HepG2 (cell line): ENCODE data around the gene PPP3CB.

Experiments
- ARHGAP35 ChIP-seq: sonication (generic); formaldehyde crosslinking; IDR thresholded peaks from 2 replicates; pipeline ENCODE4 v1.9.0; 2022; ENCODE audit warnings: mild to moderate bottlenecking, inconsistent platforms, moderate library complexity, missing genetic modification reagents, borderline replicate concordance
- BHLHE40 ChIP-seq: IDR thresholded peaks from 2 replicates; pipeline ENCODE4 v1.6.1; 2011; ENCODE audit warnings: low read length, improper control_type of control experiment
- HNF4G ChIP-seq, 2 experiments: sonication (generic) in 1 of 2; formaldehyde crosslinking in 1 of 2; IDR thresholded peaks; 2 replicates each; pipeline versions ENCODE4 v1.4.0 to v1.6.1; 2011 to 2020; ENCODE audit warnings: borderline replicate concordance in 2 of 2, low read depth in 2 of 2, mild to moderate bottlenecking in 2 of 2, low read length in 1 of 2, missing genetic modification reagents in 1 of 2, moderate library complexity in 1 of 2
- NFE2L1 ChIP-seq: sonication (generic); formaldehyde crosslinking; IDR thresholded peaks from 2 replicates; pipeline ENCODE4 v1.4.0; 2020; ENCODE audit warnings: missing genetic modification reagents, mild to moderate bottlenecking, borderline replicate concordance
- RAD21 ChIP-seq: fragments of 450-650 bp; formaldehyde crosslinking; IDR thresholded peaks from 2 replicates; pipeline ENCODE4 v1.5.0; 2020; ENCODE audit warnings: mild to moderate bottlenecking
- SMAD3 ChIP-seq: sonication (generic); formaldehyde crosslinking; IDR thresholded peaks from 2 replicates; pipeline ENCODE4 v1.4.0; 2020; ENCODE audit warnings: missing genetic modification reagents
- ZBTB37 ChIP-seq: sonication (generic); formaldehyde crosslinking; IDR thresholded peaks from 2 replicates; pipeline ENCODE4 v1.4.0; 2020; ENCODE audit warnings: mild to moderate bottlenecking, missing genetic modification reagents
- ZNF274 ChIP-seq: sonication (generic); formaldehyde crosslinking; IDR thresholded peaks from 2 replicates; pipeline ENCODE4 v1.5.1; 2020; ENCODE audit warnings: mild to moderate bottlenecking, missing genetic modification reagents
- ZNF354B ChIP-seq: sonication (generic); formaldehyde crosslinking; IDR thresholded peaks from 2 replicates; pipeline ENCODE4 v1.8.0; 2022; ENCODE audit warnings: mild to moderate bottlenecking, missing genetic modification reagents
- TF ChIP-seq, protein P1 (sequence below): sonication (generic); formaldehyde crosslinking; IDR thresholded peaks from 2 replicates; pipeline ENCODE4 v1.5.0; 2020; ENCODE audit warnings: mild to moderate bottlenecking, missing genetic modification reagents, moderate library complexity
- TF ChIP-seq, protein P2 (sequence below): sonication (generic); formaldehyde crosslinking; IDR thresholded peaks from 2 replicates; pipeline ENCODE4 v1.5.1; 2020; ENCODE audit warnings: missing genetic modification reagents, mild to moderate bottlenecking, borderline replicate concordance

DNA sequence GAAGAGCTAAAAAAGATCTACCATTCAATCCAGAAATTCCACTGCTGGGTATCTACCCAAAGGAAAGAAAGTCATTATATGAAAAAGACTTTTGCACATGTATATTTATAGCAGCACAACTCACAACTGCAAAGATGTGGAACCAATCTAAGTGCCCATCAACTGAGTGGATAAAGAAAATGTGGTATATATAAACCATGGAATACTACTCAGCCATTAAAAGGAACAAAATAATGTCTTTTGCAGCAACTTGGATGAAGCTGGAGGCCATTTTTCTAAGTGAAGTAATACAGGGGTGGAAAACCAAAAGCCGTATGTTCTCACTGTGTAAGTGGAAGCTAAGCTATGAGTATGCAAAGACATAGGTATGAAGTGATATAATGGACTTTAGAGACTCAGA, 84.9 kb downstream of the PPP3CB start:
- TF ChIP-seq, protein P1, sequence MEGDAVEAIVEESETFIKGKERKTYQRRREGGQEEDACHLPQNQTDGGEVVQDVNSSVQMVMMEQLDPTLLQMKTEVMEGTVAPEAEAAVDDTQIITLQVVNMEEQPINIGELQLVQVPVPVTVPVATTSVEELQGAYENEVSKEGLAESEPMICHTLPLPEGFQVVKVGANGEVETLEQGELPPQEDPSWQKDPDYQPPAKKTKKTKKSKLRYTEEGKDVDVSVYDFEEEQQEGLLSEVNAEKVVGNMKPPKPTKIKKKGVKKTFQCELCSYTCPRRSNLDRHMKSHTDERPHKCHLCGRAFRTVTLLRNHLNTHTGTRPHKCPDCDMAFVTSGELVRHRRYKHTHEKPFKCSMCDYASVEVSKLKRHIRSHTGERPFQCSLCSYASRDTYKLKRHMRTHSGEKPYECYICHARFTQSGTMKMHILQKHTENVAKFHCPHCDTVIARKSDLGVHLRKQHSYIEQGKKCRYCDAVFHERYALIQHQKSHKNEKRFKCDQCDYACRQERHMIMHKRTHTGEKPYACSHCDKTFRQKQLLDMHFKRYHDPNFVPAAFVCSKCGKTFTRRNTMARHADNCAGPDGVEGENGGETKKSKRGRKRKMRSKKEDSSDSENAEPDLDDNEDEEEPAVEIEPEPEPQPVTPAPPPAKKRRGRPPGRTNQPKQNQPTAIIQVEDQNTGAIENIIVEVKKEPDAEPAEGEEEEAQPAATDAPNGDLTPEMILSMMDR (CRISPR knock-in tag) = no peak
- TF ChIP-seq ZBTB37 (CRISPR knock-in tag) (no peak), NFE2L1 (CRISPR knock-in tag) (no peak), ARHGAP35 (CRISPR knock-in tag) (no peak), ZNF274 (CRISPR knock-in tag) (no peak), BHLHE40 (no peak), ZNF354B (no peak), RAD21 (no peak), HNF4G (IDR thresholded peaks at IDR 0.05; ENCODE audit: borderline replicate concordance, low read depth, low read length) (no peak), HNF4G (CRISPR knock-in tag; IDR thresholded peaks at IDR 0.05; ENCODE audit: borderline replicate concordance, low read depth) (no peak), SMAD3 (no peak)
- TF ChIP-seq, protein P2, sequence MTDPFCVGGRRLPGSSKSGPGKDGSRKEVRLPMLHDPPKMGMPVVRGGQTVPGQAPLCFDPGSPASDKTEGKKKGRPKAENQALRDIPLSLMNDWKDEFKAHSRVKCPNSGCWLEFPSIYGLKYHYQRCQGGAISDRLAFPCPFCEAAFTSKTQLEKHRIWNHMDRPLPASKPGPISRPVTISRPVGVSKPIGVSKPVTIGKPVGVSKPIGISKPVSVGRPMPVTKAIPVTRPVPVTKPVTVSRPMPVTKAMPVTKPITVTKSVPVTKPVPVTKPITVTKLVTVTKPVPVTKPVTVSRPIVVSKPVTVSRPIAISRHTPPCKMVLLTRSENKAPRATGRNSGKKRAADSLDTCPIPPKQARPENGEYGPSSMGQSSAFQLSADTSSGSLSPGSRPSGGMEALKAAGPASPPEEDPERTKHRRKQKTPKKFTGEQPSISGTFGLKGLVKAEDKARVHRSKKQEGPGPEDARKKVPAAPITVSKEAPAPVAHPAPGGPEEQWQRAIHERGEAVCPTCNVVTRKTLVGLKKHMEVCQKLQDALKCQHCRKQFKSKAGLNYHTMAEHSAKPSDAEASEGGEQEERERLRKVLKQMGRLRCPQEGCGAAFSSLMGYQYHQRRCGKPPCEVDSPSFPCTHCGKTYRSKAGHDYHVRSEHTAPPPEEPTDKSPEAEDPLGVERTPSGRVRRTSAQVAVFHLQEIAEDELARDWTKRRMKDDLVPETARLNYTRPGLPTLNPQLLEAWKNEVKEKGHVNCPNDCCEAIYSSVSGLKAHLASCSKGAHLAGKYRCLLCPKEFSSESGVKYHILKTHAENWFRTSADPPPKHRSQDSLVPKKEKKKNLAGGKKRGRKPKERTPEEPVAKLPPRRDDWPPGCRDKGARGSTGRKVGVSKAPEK = no peak
